Retinal pigment epithelial cell (primary cell): ENCODE measurements around the gene NFYC.

ENCODE experiments used
- DNase-seq: peaks from one replicate; pipeline ENCODE4 v3.0.0-alpha.2; 2010; ENCODE audit warnings: low read depth
- H3K4me3 ChIP-seq: 2 replicates; pipeline ENCODE4 v1.5.1; 2011; ENCODE audit warnings: mild to moderate bottlenecking, low read length, control low read depth, moderate library complexity
- CTCF ChIP-seq: conservative IDR thresholded peaks from 2 replicates; pipeline ENCODE4 v1.5.1; 2011; ENCODE audit warnings: low read depth, low read length, control low read depth, inconsistent platforms

NFYC gene

GRCh38 chr1:40679165-40679953 is 12.1 kb upstream of the NFYC start:
- DNase-seq = no peak
- H3K4me3 ChIP-seq = no peak overlapping the region
- no peak for TF ChIP-seq CTCF

GRCh38 chr1:40684669-40685068 is 6.8 kb upstream of the NFYC start:
- no peak for DNase-seq
- no peak for TF ChIP-seq CTCF

GRCh38 chr1:40687059-40687458 is 4.4 kb upstream of the NFYC start:
- H3K4me3 ChIP-seq = no peak overlapping the region
- TF ChIP-seq CTCF = no peak

More at GRCh38 chr1:40684669-40685068, 6.8 kb upstream of the NFYC start:
- H3K4me3 ChIP-seq = no peak overlapping the region

GRCh38 chr1:40687661-40688060 is 3.8 kb upstream of the NFYC start:
- H3K4me3 ChIP-seq = no peak overlapping the region
- DNase-seq = no peak
- TF ChIP-seq CTCF = no peak

More at GRCh38 chr1:40687059-40687458, 4.4 kb upstream of the NFYC start:
- DNase-seq = no peak

GRCh38 chr1:40689737-40690136 is 1.8 kb upstream of the NFYC start:
- DNase-seq = no peak
- H3K4me3 ChIP-seq = no peak overlapping the region
- TF ChIP-seq CTCF = no peak

GRCh38 chr1:40690771-40691537 is 550 bp upstream of the NFYC start:
- TF ChIP-seq CTCF = no peak
- H3K4me3 ChIP-seq = peak overlapping the region; percentile 79
- DNase-seq = no peak

GRCh38 chr1:40692429-40692895 is 958 bp downstream of the NFYC start:
- no peak for DNase-seq
- no peak for TF ChIP-seq CTCF
- peak overlapping the region; percentile 79 for H3K4me3 ChIP-seq
